OCI-LY7 (cell line): Measurements from ENCODE around the gene TDRD7. TPM values are rescaled to one million over a fixed set of nuclear protein-coding genes. Genes with fewer than 3 reads are reported as not detected.

ENCODE experiments used
- BruUV-seq: library from RNA; stranded (reverse); fragments of 400-500 nt; replicated peaks from 2 replicates; lab custom pipeline; 2021; lab: Mats Ljungman, UMichigan
- CTCF ChIA-PET: fragments of 300-600 bp; sonication (Branson Sonifier 250); formaldehyde crosslinking; loops from one replicate; lab custom pipeline; 2022; ENCODE audit warnings: antibody characterized with exemption; ENCODE audit not compliant: unreplicated experiment; lab: Charles Lee
- POLR2A ChIA-PET: fragments of 300-600 bp; sonication (Branson Sonifier 250); formaldehyde crosslinking; loops from one replicate; lab custom pipeline; 2022; ENCODE audit warnings: antibody characterized with exemption; lab: Charles Lee
- DNase-seq: peaks from one replicate; pipeline ENCODE4 v3.0.0-alpha.2; 2015; ENCODE audit warnings: low spot score
- H2AFZ ChIP-seq: fragments of 200-600 bp; sonication (generic), shearing (Covaris generic); 2 replicates; pipeline ENCODE4 v1.6.1; 2014; ENCODE audit warnings: mild to moderate bottlenecking, antibody characterized with exemption, low read length, moderate library complexity
- H3K27ac ChIP-seq: fragments of 200-600 bp; sonication (generic); 2 replicates; pipeline ENCODE4 v1.5.1; 2014; ENCODE audit warnings: mixed run types, low read depth, mild to moderate bottlenecking, moderate library complexity, low read length, inconsistent platforms; ENCODE audit not compliant: poor library complexity, severe bottlenecking
- H3K36me3 ChIP-seq: fragments of 200-600 bp; sonication (generic); 2 replicates; pipeline ENCODE4 v1.6.1; 2014; ENCODE audit warnings: mild to moderate bottlenecking, antibody characterized with exemption, low read length, moderate library complexity, mixed read lengths; ENCODE audit not compliant: insufficient read depth
- H3K4me1 ChIP-seq: fragments of 200-600 bp; sonication (generic); 2 replicates; pipeline ENCODE4 v1.5.1; 2014; ENCODE audit warnings: mild to moderate bottlenecking, low read length; ENCODE audit not compliant: insufficient read depth, poor library complexity, severe bottlenecking
- H3K4me2 ChIP-seq: fragments of 200-600 bp; sonication (generic); 2 replicates; pipeline ENCODE4 v1.6.1; 2014; ENCODE audit warnings: mild to moderate bottlenecking, low read length
- H3K4me3 ChIP-seq: fragments of 200-600 bp; sonication (generic); 2 replicates; pipeline ENCODE4 v1.5.1; 2014; ENCODE audit warnings: mild to moderate bottlenecking, low read depth, low read length; ENCODE audit not compliant: poor library complexity, severe bottlenecking
- H3K79me2 ChIP-seq: fragments of 200-600 bp; sonication (generic); 2 replicates; pipeline ENCODE4 v1.6.1; 2016; ENCODE audit warnings: low read depth, mild to moderate bottlenecking, low read length, moderate library complexity, mixed read lengths; ENCODE audit not compliant: insufficient read depth
- H3K9me2 ChIP-seq: fragments of 200-600 bp; sonication (generic); 2 replicates; pipeline ENCODE4 v1.6.1; 2016; ENCODE audit warnings: mild to moderate bottlenecking, low read length, mixed read lengths; ENCODE audit not compliant: insufficient read depth
- H3K9me3 ChIP-seq: fragments of 200-600 bp; sonication (generic); 2 replicates; pipeline ENCODE4 v1.6.1; 2014; ENCODE audit warnings: mild to moderate bottlenecking, mixed run types, low read length, mixed read lengths
- H4K20me1 ChIP-seq: fragments of 200-600 bp; sonication (generic); 2 replicates; pipeline ENCODE4 v1.6.1; 2014; ENCODE audit warnings: mild to moderate bottlenecking, antibody characterized with exemption, low read length, moderate library complexity, mixed read lengths; ENCODE audit not compliant: insufficient read depth
- CTCF ChIP-seq: fragments of 200-600 bp; sonication (generic); conservative IDR thresholded peaks from 2 replicates; pipeline ENCODE4 v1.5.1; 2014; ENCODE audit warnings: mild to moderate bottlenecking, antibody characterized with exemption, low read length, moderate library complexity, mixed read lengths
- EZH2phosphoT487 ChIP-seq: fragments of 200-600 bp; sonication (generic); IDR thresholded peaks from 2 replicates; pipeline ENCODE4 v1.6.1; 2018; ENCODE audit warnings: low read depth, borderline replicate concordance, mild to moderate bottlenecking, mixed run types, antibody characterized with exemption, low read length, moderate library complexity, mixed read lengths
- intact Hi-C: fragments of 100-400 bp; cut with micrococcal nuclease; formaldehyde crosslinking; loops from one replicate; pipeline ENCODE4 v1.10.0; 2022; ENCODE audit not compliant: unreplicated experiment
- total RNA-seq, 2 experiments: library from RNA; depleted of rRNA in 1 of 2; stranded (reverse); fragments of >200 nt in 1 of 2; shearing (Covaris generic) in 1 of 2; gene quantifications; 2 replicates each; pipeline ENCODE4 v1.2.3, GENCODE V29; 2014 to 2022

The TDRD7 gene
- total RNA-seq, 2 experiments from 2014 or later, result 4.0 to 6.1 TPM

- Histone ChIP-seq H3K9me2 (no peaks in the 10 kb centered on the region), H3K36me3 (no peaks in the 10 kb centered on the region), H3K27ac (no peak overlapping the region), H2AFZ (no peak overlapping the region), H4K20me1 (no peaks in the 10 kb centered on the region), H3K4me2 (no peak overlapping the region), H3K4me3 (no peak overlapping the region), H3K9me3 (no peaks in the 10 kb centered on the region), H3K79me2 (no peaks in the 10 kb centered on the region), H3K4me1 (no peaks in the 10 kb centered on the region)
- no peak for TF ChIP-seq EZH2phosphoT487
- TF ChIP-seq CTCF, result no peak
- BruUV-seq, result no TSS peak
- POLR2A ChIA-PET, result interaction anchor here (0.6 kb wide), 1 partner anchor 92 kb away, joined by 3 read pairs; no protein-coding TSS in a partner anchor
- intact Hi-C loops, result no loop called here
- CTCF ChIA-PET, result no interaction called here
- no peak for DNase-seq
Observed at GRCh38 chr9:97431549-97432143, 19.8 kb downstream of the TDRD7 start.

GRCh38 chr9:97437051-97437600 is 25.2 kb downstream of the TDRD7 start:
- POLR2A ChIA-PET, result no interaction called here
- Histone ChIP-seq H3K9me2 (no peaks in the 10 kb centered on the region), H3K9me3 (no peaks in the 10 kb centered on the region), H4K20me1 (no peaks in the 10 kb centered on the region), H3K36me3 (no peaks in the 10 kb centered on the region), H3K27ac (no peak overlapping the region), H3K4me1 (no peaks in the 10 kb centered on the region), H3K4me3 (no peak overlapping the region), H3K79me2 (no peaks in the 10 kb centered on the region), H3K4me2 (no peak overlapping the region), H2AFZ (no peak overlapping the region)
- BruUV-seq, result no TSS peak
- DNase-seq, result no peak
- intact Hi-C loops, result no loop called here
- CTCF ChIA-PET, result no interaction called here
- TF ChIP-seq EZH2phosphoT487 (no peak), CTCF (no peak)

GRCh38 chr9:97438257-97438656 is 26.4 kb downstream of the TDRD7 start:
- H3K4me1 ChIP-seq, result no peaks in the 10 kb centered on the region
- no peak overlapping the region for H2AFZ ChIP-seq
- H3K4me3 ChIP-seq, result no peak overlapping the region
- CTCF ChIA-PET, result no interaction called here
- intact Hi-C loops, result no loop called here
- no peak for DNase-seq
- POLR2A ChIA-PET, result no interaction called here
- H3K9me3 ChIP-seq, result no peaks in the 10 kb centered on the region
- no peaks in the 10 kb centered on the region for H4K20me1 ChIP-seq
- H3K4me2 ChIP-seq, result no peak overlapping the region
- H3K9me2 ChIP-seq, result no peaks in the 10 kb centered on the region
- no peaks in the 10 kb centered on the region for H3K36me3 ChIP-seq
- no TSS peak for BruUV-seq
- H3K27ac ChIP-seq, result no peak overlapping the region
- TF ChIP-seq EZH2phosphoT487 (no peak), CTCF (no peak)
- H3K79me2 ChIP-seq, result no peaks in the 10 kb centered on the region
